ENCODE measurements around the gene ABLIM1.

GRCh38 chr10:114543456-114543855 is 114.6 kb downstream of the ABLIM1 start:
- no peak for TF ChIP-seq MAX (IDR thresholded peaks at IDR 0.05)
- TF ChIP-seq TCF12 (IDR thresholded peaks at IDR 0.05; ENCODE audit: low read depth): no peak

Measured in Ishikawa (cell line).